DND-41 (cell line): ENCODE results near the gene TYK2.

Source experiments
- CTCF ChIP-seq: IDR thresholded peaks from 2 replicates; pipeline ENCODE4 v1.5.1; 2012; ENCODE audit warnings: borderline replicate concordance, low read length, moderate library complexity, mild to moderate bottlenecking; ENCODE audit not compliant: poor library complexity, severe bottlenecking; ENCODE audit errors: extremely low read depth
- EZH2 ChIP-seq: IDR thresholded peaks from 3 replicates; pipeline ENCODE4 v1.6.1; 2012; ENCODE audit warnings: borderline replicate concordance, low read depth, mild to moderate bottlenecking, moderate library complexity, low read length, inconsistent platforms; ENCODE audit not compliant: severe bottlenecking

- TF ChIP-seq EZH2 (no peak), CTCF (no peak)
Measured at GRCh38 chr19:10412257-10412977, 32.0 kb upstream of the TYK2 start.
